NK-92 treated with Interleukin-12 subunit alpha and Interleukin-12 subunit beta, amount 100 ng/mL, for 24 hours (cell line): ENCODE results near the gene RUNX2.

ENCODE experiments used
- DNase-seq: peaks from one replicate; lab custom pipeline; 2025; lab: John Stamatoyannopoulos, UW

RUNX2 gene

DNA sequence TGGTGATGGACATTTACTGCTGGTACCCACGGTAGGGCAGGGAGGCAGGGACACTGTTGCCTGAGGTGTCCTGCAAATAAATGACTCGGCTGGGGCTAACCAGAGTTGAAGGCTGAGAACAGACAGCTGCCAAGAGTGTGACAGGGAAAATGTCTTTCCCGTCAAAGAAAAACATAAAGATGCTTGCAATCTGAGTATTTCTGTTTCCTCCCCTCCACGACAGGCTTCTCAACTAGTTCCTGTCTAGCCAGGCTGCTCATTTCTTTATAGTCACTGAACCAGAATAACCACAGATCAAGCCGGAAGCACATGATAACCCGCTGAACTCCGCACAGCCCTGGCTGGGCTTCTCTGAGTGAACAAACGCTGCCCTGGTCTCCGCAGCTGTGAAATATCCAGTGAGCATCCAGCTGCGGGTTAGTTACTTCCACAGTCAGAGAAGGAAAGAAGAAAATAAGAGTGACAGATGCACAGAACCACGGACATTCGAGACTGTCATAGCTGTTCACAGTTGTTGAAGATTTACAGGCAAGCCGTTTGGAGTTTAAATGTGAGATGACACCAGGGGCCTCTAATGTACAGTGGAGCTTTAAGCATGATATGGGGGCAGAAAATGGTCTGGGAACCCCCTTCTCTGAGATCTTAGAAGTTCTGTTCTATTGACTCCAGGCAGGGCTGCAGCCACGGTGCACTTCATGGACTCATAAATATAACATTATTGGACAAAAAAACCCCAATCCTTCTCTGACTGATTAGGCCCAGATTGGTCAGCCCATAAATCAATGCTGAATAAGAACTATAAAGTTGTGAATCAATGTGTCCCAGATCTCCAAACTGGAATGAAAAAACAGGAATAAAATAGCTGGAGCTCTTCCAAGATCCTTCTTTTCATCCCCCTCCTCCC is 349.5 kb downstream of the RUNX2 start:
- peak; percentile 44 for DNase-seq

DNA sequence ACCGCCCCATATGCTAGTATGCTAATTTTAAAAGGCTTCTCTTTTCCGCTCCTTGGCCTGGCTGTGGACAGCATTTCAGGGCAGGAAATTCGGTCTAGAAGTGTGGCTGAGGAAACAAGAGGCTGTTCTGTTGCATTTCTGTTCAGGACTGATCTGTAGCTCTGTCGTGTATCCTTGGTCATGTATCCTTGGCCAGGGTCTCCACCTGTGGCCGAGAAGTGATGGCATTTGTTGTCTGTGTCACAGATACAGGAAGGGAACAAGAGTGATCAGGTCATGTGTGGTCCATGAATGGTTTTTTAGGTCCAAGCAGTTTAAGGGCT is 350.1 kb downstream of the RUNX2 start:
- no peak for DNase-seq

DNA sequence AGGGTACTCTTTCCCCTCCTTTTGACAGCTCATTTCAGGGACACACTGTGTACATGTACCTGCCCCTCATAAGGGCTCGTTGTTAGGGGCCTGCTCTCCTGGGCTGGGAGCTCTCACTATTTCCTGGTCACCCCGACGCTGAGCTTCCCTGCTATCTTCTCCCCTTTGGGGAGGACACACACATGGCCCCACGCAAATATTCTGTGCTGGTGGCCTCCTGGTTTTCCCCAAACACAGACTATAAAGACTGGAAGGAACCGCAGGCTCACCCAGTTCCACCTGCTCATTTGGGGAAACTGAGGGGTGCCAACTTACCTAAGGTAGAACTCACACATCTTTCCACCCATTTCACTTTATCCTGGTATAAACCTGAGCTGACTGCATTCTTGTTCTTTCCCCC is 351.0 kb downstream of the RUNX2 start:
- DNase-seq: no peak

DNA sequence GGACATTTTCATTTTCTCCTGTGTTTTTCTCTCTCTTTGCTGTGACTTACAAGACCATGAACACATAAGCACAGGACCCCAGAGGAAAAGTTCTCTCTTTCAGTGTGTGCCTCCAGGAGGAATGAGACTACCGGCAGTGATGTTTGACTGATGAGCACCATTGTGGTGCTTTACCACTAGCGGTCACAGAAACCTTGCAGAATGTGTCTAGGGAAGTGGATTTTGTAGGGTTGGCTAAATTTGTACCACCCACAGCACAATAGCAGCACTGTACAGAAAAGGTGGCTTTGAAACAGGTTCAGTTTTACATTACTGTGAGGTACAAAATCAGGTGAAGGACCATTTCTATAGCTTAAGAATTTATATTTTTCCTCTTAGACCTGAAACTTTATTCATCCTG is 351.5 kb downstream of the RUNX2 start:
- DNase-seq: no peak

DNA sequence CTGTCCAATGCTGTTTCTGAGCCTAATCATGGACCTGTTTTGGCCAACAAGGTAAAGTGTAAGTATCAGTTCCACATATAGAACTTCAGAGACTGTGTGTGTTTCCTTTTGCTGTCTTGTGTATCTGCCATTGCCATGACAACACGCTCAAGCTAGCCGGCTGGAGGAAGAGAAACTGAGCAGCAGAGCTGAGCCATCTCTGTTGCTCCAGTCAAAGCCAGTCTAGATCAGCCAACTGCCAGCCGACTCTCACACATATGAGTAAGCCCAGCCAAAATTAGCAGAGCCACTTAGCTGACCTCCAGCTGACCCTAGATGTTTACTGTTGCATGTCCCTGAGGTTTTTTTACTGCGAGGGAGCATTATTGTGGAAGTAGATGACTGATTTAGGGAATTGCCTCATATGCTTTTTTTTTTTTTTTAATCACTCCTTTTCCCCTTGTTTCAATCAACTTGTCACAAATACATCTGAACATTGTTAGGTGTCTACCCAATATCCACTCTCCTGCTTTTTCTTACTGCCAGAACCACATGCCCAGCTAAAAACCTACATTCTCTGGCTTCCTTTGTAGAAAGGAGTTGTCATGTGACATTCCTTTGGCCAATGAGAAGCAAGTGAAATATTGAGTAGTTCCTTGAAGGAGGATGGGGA is 353.9 kb downstream of the RUNX2 start:
- DNase-seq: peak; percentile 92

DNA sequence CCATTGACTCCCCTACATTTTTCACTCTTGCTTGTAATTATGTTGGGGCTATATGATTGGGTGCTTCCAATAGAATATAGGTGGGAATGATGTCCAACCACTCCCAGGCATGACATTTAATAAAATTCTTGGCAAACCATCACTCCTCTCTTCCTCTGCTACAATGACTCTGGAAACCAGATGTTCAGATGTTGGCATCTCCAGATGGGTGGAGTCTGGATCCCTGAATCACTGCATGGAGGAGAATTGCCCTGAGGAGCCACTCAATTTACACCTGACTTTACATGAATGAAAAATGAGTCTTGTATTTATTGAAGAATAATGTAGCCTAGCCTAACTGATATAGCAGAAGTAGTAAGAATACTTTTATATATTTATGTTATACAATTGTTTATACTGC is 356.3 kb downstream of the RUNX2 start:
- no peak for DNase-seq

DNA sequence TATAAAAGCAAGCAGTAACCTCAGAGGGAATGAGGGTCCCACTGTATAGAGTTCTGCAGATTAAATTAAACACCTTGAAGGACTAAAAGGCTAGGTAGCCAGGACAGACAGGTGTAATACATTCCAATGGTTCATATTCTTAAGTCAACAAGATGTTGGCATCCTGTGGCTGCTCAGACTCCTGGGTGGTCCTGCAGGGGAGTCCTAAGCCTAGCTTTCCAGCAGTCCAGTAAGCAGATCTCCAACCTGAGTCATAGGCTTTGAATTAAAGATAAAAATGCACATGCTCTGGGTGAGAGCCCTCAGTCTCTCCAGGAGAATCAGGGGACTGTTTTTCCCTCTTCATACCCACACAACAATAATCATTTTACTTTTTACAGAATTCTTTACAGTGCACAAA is 356.9 kb downstream of the RUNX2 start:
- DNase-seq: no peak

GRCh38 chr6:45686841-45687569 is 358.9 kb downstream of the RUNX2 start:
- DNase-seq: no peak

DNA sequence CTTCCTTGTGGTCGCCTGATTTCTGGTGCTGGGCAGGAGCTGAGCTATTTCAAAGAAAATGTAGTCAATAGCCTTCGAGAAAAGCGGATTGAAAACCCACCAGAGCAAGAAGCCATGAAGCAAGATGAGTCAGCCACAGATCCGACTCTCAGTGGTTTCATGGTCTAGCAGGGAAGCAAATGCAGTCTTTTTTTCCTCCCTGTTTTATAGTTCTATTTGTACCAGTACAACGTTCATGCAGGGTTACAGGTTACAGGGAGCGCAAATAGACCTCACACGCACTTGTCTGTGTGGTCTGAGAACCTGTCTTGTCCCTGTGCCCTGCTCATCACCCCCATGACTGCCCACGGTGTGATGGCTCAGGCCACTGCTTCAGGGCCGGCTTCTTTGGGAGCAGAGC is 359.4 kb downstream of the RUNX2 start:
- no peak for DNase-seq

DNA sequence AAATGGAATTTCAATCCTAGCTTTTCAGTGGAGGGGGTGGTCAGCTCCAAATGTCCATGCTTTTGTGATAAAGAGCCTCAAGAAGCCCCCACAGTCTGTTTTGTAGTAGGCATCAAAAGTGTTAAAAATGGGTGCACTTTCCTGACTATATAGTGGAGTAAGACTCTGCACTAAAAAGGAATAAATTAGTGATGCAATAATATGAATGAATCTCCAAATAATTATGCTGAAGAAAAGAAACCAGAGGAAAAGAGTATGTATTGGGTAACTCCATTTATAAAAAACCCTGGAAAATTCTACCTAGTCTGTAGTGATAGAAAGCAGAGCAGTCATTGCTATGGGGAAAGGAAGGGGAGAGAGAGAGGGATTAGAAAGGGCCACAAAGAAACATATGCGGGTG is 360.1 kb downstream of the RUNX2 start:
- no peak for DNase-seq

DNA sequence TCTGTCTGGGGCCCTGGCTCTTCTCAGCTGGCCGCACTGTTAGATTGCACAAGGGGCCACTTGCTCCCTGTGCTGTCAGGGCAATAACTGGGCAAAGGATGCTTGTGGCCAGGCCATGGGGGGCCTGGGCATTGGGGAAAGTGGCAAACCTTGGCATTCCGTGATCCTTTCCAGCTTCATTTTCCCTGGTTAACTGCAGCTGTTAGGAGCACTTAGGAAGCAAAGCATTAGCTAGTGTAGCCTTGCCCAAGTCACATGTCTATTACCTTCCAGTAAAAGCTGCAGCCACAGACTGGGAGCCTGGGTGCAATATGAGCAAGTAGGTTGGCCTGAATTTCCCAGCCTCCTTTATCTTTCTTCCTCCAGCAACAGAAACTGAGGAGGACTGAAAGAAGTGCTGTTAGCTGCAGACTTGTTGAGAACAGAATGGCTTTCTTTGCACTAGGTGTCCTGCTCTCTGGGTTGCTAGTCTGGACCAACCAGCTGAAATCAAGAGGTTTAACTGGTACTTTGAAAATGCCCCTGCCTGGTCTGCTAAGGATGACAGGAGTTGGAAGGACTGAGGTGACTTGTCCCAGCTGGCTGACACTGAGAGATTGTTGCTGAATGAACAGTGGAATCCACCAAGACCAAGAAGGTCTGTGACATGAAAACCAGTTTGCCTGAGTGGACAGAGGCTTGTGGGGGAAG is 361.9 kb downstream of the RUNX2 start:
- DNase-seq: no peak

- no peak for DNase-seq
Measured at GRCh38 chr6:45690846-45691245, 362.7 kb downstream of the RUNX2 start.

- no peak for DNase-seq
Measured at GRCh38 chr6:45691426-45691825, 363.3 kb downstream of the RUNX2 start.

DNA sequence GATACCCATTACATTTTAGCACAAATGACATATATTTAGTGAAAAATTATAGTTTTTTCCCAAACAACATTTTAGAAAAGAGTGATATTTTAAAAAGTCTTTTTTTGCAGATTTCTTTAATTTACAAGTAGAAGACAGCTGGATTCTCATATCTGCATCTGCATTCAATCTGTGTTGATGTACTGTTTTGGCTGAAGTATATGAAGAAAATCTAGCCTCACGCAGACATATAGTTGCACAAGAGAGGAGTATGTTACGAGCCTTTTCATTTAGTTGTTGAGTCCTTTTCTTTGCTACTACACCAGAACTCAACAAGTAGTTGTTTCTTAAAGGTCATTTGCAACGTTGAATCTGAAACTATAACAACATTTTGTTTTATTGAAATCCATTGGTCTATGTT is 363.9 kb downstream of the RUNX2 start:
- DNase-seq: no peak

GRCh38 chr6:45696738-45697137 is 368.6 kb downstream of the RUNX2 start:
- DNase-seq: no peak

DNA sequence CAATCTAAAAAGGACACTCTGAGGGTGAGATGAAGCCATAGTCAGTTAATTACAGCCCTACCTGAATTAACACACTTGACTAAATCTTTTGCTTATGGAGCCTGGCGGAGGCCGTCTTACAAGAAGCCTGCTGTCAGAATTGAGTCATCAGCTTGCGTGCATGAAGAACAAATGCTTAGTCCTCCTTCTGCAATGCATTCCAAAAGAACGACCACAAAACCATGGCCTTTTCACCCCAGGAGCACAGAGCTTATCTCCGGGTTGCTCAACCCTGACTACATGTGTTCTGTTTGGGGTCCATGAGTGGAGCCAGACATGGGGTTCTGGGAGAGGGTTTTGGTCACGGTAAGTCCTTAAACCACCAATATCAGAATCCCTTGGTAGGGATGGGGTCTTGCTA is 369.5 kb downstream of the RUNX2 start:
- DNase-seq: no peak

DNA sequence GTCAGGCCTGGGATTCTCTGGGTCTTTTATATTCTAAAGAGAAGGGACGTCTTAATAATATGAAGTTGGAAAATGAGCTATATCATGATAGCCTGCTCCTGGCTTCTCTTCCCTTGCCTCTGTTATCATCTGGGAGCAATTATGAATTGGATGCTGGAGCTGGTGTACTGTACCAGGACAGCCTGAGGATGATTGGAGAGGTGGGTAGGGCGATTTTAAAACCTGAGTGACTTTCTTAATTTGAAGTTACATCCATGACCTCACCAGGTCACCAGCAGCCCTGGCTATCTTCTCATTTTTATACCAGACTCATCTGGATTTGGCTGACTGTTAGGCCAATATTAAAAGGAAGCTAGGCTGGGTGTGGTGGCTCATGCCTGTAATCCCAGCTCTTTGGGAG is 369.9 kb downstream of the RUNX2 start:
- DNase-seq: no peak

DNA sequence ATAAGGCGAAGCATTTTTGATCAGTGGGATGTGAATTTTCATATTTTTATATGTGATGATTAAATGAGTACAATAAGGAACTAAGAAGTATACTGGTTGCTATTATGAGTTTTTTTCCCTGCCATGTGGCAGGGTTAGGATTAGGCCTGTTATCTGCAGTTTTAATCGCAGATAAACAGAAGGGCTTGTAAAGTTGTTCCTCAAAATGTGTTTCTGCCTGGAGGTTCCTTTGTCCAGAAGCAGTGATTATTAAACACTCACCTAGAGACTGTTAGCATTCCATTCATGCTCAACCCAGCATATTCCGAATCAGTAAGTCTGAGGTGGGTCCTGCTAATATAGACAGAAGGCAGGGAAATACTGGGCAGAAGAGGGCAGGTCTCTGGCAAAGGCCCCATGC is 371.5 kb downstream of the RUNX2 start:
- DNase-seq: no peak

- DNase-seq: no peak
Measured at GRCh38 chr6:45702849-45703739, 375.0 kb downstream of the RUNX2 start.

DNA sequence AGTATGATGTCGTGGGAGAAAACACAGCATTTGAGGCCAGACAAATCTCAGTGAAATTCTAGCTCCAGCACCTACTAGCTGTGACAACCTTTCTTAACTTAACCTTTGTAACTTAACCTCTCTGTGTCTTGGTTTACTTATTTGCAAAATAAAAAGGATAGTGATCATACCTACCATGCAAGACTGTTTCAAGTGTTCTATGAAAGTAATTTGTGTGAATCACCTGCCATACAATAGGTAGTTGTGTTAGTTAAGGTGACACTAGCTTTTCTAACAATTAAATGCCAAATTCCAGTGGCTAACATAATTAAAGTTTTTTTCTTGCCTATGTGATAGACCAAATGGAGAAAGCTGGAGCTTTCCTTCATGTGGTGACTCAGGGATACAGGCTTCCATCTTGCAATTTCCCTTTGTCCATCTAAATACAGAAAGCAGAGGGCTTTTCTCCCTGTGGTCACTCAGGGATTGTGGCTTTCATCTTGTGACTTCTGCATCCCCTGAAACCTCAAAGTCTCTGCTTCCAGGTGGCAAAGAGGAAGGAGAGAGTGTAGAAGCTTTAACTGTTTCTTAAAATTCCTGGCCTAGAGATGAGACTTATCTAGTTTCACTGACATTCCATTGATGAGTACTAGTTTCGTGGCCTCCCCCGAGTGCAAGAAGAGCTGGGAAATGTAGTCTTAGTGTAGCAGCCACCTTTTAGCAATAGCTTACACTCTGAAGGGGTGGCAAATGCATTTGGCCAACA is 376.1 kb downstream of the RUNX2 start:
- DNase-seq: no peak
